Measurements from ENCODE around the gene OTOP2.
A peak's percentile ranks its signal among the peaks of the same experiment; 100 is the strongest.
"Not testable (repeated sequence)": the region's sequence is repeated elsewhere in the genome, so short reads cannot be mapped to it uniquely, and the experiment has no call there.

The OTOP2 gene

GRCh38 chr17:74953134-74953687 is 29.1 kb downstream of the OTOP2 start:
- DNase-seq = no peak

GRCh38 chr17:74954115-74954514 is 30.0 kb downstream of the OTOP2 start:
- no peak for DNase-seq

GRCh38 chr17:74954665-74955421 is 30.8 kb downstream of the OTOP2 start:
- DNase-seq = no peak

GRCh38 chr17:74956093-74956492 is 32.0 kb downstream of the OTOP2 start:
- DNase-seq = no peak

- DNase-seq = peak; percentile 75
These were observed 34.1 kb downstream of the OTOP2 start for GRCh38 chr17:74957935-74958740.

- no peak for DNase-seq
These were observed 35.9 kb downstream of the OTOP2 start for GRCh38 chr17:74959826-74960515.

GRCh38 chr17:74960570-74961342 is 36.7 kb downstream of the OTOP2 start:
- DNase-seq = peak; percentile 22

GRCh38 chr17:74961657-74962350 is 37.7 kb downstream of the OTOP2 start:
- DNase-seq = peak; percentile 82

GRCh38 chr17:74962622-74963394 is 38.7 kb downstream of the OTOP2 start:
- no peak for DNase-seq

- no peak for DNase-seq
These were observed 39.6 kb downstream of the OTOP2 start for GRCh38 chr17:74963656-74964055.

GRCh38 chr17:74964246-74964761 is 40.2 kb downstream of the OTOP2 start:
- DNase-seq = no peak

GRCh38 chr17:74964988-74965622 is 41.0 kb downstream of the OTOP2 start:
- no peak for DNase-seq

- DNase-seq = no peak
These were observed 44.3 kb downstream of the OTOP2 start for GRCh38 chr17:74968361-74968780.

GRCh38 chr17:74969501-74969900 is 45.4 kb downstream of the OTOP2 start:
- not testable (repeated sequence) for DNase-seq

- no peak for DNase-seq
These were observed 46.3 kb downstream of the OTOP2 start for GRCh38 chr17:74970395-74970794.

- DNase-seq = no peak
These were observed 47.2 kb downstream of the OTOP2 start for GRCh38 chr17:74971069-74971841.

- DNase-seq = no peak
These were observed 47.7 kb downstream of the OTOP2 start for GRCh38 chr17:74971842-74972106.

- DNase-seq = peak; percentile 83
These were observed 48.3 kb downstream of the OTOP2 start, which contains the start of gene HID1 for GRCh38 chr17:74972107-74972972. HID1 (minus strand) TSS chr17:74972759; CDS start chr17:74972656, 103 bp downstream.

- DNase-seq = no peak
These were observed 48.9 kb downstream of the OTOP2 start for GRCh38 chr17:74972973-74973328.

Measured in activated T-cell treated with anti-CD3 and anti-CD28 coated beads for 4 hours (primary cell).